HG03342 (cell line): ENCODE results near the gene CKAP5.

Experiments
- ATAC-seq: cut with Tn5 transposase; IDR thresholded peaks from one replicate; pipeline ENCODE4 v1.9.1; 2021; ENCODE audit warnings: mild to moderate bottlenecking, moderate library complexity; ENCODE audit not compliant: unreplicated experiment

Gene CKAP5

GRCh38 chr11:46705070-46705688, 140.9 kb downstream of the CKAP5 start:
- no peak for ATAC-seq

GRCh38 chr11:46701078-46701654, 144.9 kb downstream of the CKAP5 start:
- ATAC-seq: no peak

GRCh38 chr11:46700241-46701077, 145.6 kb downstream of the CKAP5 start, which contains the start of the genes ARHGAP1 and ZNF408:
Gene ARHGAP1, minus strand, starts transcription at chr11:46700619. Its CDS starts 4,512 bp downstream, at chr11:46696107.
Gene ZNF408, plus strand, starts transcription at chr11:46701031. Its CDS starts 17 bp downstream, at chr11:46701048.
- ATAC-seq: peak; percentile 83

- ATAC-seq: no peak
These were observed 147.5 kb downstream of the CKAP5 start for GRCh38 chr11:46698597-46698996.

GRCh38 chr11:46697723-46698122, 148.4 kb downstream of the CKAP5 start:
- no peak for ATAC-seq

GRCh38 chr11:46697303-46697702, 148.8 kb downstream of the CKAP5 start:
- no peak for ATAC-seq

- ATAC-seq: no peak
These were observed 149.9 kb downstream of the CKAP5 start for GRCh38 chr11:46696212-46696558.

- ATAC-seq: no peak
These were observed 150.5 kb downstream of the CKAP5 start for GRCh38 chr11:46695345-46696211.

- no peak for ATAC-seq
These were observed 151.5 kb downstream of the CKAP5 start for GRCh38 chr11:46694607-46695006.

GRCh38 chr11:46694072-46694471, 152.0 kb downstream of the CKAP5 start:
- no peak for ATAC-seq

- no peak for ATAC-seq
These were observed 152.5 kb downstream of the CKAP5 start for GRCh38 chr11:46693597-46694012.
